Measurements from ENCODE around the gene CERS5. TPM values are rescaled to one million over a fixed set of nuclear protein-coding genes. Genes with fewer than 3 reads are reported as not detected.

Gene CERS5
- total RNA-seq, 1 donor from 2014 or later: 48.0 TPM

DNA sequence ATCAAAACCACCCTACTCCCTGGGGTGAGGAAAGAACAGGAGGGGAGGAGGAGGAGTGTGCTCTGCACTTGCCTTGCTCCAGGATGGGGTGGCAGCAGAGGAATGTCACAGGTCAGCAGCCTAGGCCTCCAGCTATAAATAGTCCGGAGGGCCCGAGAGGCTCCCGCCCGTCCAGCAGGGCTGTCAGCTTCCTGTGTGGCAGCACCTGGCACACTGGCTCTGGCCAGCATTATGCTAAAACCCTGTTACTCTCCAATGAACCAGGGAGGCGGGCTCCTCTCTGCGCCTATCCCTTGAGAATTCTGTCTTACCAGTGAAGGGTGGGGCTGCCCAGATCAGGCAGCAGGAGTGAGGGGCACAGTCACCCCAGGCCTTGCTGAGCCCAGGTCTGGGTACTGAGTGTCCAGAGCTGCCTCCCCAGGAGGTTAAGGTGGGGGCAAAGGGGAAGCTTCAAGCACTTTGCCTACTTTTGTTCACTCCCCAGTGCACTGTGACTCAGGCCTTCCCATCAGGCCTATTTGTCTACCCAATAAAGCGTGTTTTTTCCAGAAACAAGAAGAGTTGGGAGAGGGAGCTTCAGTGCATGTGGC lies 56.3 kb downstream of the CERS5 start:
- H3K4me1 Mint-ChIP-seq: peaks cover 60% of the 10 kb centered on the region
- Histone ChIP-seq H3F3A (ENCODE audit: low read depth) (peaks cover 30% of the 10 kb centered on the region), H3K9me3 (ENCODE audit: low read depth) (no peaks in the 10 kb centered on the region), H3K79me2 (ENCODE audit: low read depth) (peaks cover 24% of the 10 kb centered on the region), H3K4me3 (no peak overlapping the region), H3K27me3 (no peaks in the 10 kb centered on the region), H4K20me1 (ENCODE audit: low read depth) (no peaks in the 10 kb centered on the region), H3K36me3 (no peaks in the 10 kb centered on the region), H2AFZ (replicated peaks) (peak overlapping the region; percentile 88), H3K27ac (no peak overlapping the region), H3K4me2 (peak overlapping the region; percentile 71), H3K9ac (no peak overlapping the region), H3K4me1 (peaks cover 22% of the 10 kb centered on the region)
- peak overlapping the region; percentile 96 for H3K4me3 Mint-ChIP-seq
- peaks cover 1% of the 10 kb centered on the region for H3K36me3 Mint-ChIP-seq
- H3K27ac Mint-ChIP-seq: peak overlapping the region; percentile 85
- DNase-seq (ENCODE audit: low spot score): peak; percentile 60
- TF ChIP-seq EZH2phosphoT487 (IDR thresholded peaks at IDR 0.05) (no peak), EZH2 (IDR thresholded peaks at IDR 0.05) (no peak)
- TF ChIP-seq, protein P1, sequence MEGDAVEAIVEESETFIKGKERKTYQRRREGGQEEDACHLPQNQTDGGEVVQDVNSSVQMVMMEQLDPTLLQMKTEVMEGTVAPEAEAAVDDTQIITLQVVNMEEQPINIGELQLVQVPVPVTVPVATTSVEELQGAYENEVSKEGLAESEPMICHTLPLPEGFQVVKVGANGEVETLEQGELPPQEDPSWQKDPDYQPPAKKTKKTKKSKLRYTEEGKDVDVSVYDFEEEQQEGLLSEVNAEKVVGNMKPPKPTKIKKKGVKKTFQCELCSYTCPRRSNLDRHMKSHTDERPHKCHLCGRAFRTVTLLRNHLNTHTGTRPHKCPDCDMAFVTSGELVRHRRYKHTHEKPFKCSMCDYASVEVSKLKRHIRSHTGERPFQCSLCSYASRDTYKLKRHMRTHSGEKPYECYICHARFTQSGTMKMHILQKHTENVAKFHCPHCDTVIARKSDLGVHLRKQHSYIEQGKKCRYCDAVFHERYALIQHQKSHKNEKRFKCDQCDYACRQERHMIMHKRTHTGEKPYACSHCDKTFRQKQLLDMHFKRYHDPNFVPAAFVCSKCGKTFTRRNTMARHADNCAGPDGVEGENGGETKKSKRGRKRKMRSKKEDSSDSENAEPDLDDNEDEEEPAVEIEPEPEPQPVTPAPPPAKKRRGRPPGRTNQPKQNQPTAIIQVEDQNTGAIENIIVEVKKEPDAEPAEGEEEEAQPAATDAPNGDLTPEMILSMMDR (IDR thresholded peaks at IDR 0.05): no peak
- peaks cover 11% of the 10 kb centered on the region for H3K27me3 Mint-ChIP-seq (ENCODE audit: insufficient read depth, low read depth)
- H3K9me3 Mint-ChIP-seq: no peaks in the 10 kb centered on the region

DNA sequence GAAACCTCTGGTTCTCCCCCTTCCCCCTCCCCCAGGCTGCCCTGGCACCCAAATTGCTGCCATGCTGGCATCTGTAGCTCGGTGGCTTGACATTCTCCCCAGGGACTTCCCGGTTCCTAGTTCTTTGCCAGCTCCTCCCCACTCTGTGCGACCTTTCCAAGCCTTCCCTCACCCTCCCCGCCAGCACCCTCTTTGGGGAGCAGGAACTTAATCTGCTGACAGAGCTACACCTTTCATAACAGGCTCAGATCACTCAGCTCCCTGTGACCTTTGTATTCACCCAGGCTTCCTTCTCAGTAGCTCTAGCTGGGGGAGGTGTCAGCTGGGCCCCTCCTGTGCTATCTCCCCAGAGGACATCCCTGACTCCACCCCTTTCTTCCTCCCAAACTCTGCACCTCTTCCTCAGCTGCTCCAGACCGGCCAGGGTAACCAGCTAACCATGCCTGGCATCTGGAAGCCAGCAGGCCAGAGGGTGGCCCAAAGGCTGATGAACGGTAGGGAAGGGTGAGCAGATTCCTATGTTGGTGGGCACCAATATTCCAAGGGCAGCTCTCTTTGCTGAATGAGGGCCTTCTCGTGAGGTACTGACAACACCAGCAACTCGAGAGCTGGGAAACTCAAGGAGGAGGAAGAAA lies 56.9 kb downstream of the CERS5 start:
- Histone ChIP-seq H3K27ac (no peak overlapping the region), H2AFZ (replicated peaks) (peak overlapping the region; percentile 88), H3K9me3 (ENCODE audit: low read depth) (no peaks in the 10 kb centered on the region), H3K9ac (no peak overlapping the region), H3K36me3 (no peaks in the 10 kb centered on the region), H3K79me2 (ENCODE audit: low read depth) (peaks cover 24% of the 10 kb centered on the region), H3F3A (ENCODE audit: low read depth) (peaks cover 30% of the 10 kb centered on the region), H3K4me1 (peaks cover 22% of the 10 kb centered on the region), H4K20me1 (ENCODE audit: low read depth) (no peaks in the 10 kb centered on the region), H3K4me2 (peak overlapping the region; percentile 71), H3K27me3 (no peaks in the 10 kb centered on the region), H3K4me3 (no peak overlapping the region)
- peak overlapping the region; percentile 93 for H3K27ac Mint-ChIP-seq
- H3K36me3 Mint-ChIP-seq: peaks cover 1% of the 10 kb centered on the region
- TF ChIP-seq, protein P1 (IDR thresholded peaks at IDR 0.05): no peak
- no peak for TF ChIP-seq EZH2phosphoT487 (IDR thresholded peaks at IDR 0.05)
- TF ChIP-seq EZH2 (IDR thresholded peaks at IDR 0.05): no peak
- DNase-seq (ENCODE audit: low spot score): no peak
- H3K27me3 Mint-ChIP-seq (ENCODE audit: insufficient read depth, low read depth): peaks cover 11% of the 10 kb centered on the region
- peaks cover 61% of the 10 kb centered on the region for H3K4me1 Mint-ChIP-seq
- H3K4me3 Mint-ChIP-seq: peak overlapping the region; percentile 71
- no peaks in the 10 kb centered on the region for H3K9me3 Mint-ChIP-seq

DNA sequence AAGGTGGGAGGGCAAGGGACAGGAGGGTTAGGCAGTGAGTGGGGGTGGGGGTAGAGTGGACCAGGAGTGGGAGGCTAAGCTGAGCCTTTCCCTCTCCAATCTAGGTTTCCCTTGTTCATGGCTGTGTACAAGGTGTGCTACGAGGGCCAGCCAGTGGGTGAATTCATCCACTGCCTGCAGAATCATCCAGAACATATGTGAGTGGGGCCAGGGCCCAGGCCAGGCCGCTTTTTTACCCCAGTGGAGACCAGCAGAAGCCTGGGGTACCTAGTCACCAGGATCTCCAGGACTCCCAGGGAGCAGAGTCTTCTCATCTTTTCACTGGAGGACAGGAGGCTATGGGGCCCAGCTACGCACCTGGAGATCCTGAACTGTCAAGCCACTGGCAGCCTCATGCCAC lies 57.9 kb downstream of the CERS5 start:
- no peak for DNase-seq (ENCODE audit: low spot score)
- H3K4me2 ChIP-seq: no peak overlapping the region
- H3K79me2 ChIP-seq (ENCODE audit: low read depth): peaks cover 17% of the 10 kb centered on the region
- no peak overlapping the region for H3K27ac ChIP-seq
- H4K20me1 ChIP-seq (ENCODE audit: low read depth): no peaks in the 10 kb centered on the region
- no peak overlapping the region for H2AFZ ChIP-seq (replicated peaks)
- Mint-ChIP-seq H3K9me3 (no peaks in the 10 kb centered on the region), H3K4me3 (no peak overlapping the region), H3K27ac (no peak overlapping the region), H3K27me3 (ENCODE audit: insufficient read depth, low read depth) (peaks cover 11% of the 10 kb centered on the region), H3K4me1 (peaks cover 65% of the 10 kb centered on the region), H3K36me3 (no peaks in the 10 kb centered on the region)
- no peaks in the 10 kb centered on the region for H3K27me3 ChIP-seq
- no peak overlapping the region for H3K4me3 ChIP-seq
- peaks cover 30% of the 10 kb centered on the region for H3F3A ChIP-seq (ENCODE audit: low read depth)
- TF ChIP-seq EZH2 (IDR thresholded peaks at IDR 0.05): no peak
- no peaks in the 10 kb centered on the region for H3K9me3 ChIP-seq (ENCODE audit: low read depth)
- no peak overlapping the region for H3K9ac ChIP-seq
- H3K36me3 ChIP-seq: no peaks in the 10 kb centered on the region
- peaks cover 22% of the 10 kb centered on the region for H3K4me1 ChIP-seq
